ENCODE results near the gene ITGAD.

Gene ITGAD

GRCh38 chr16:31403590-31404352 is 10.6 kb downstream of the ITGAD start:
- TF ChIP-seq GATA2 (IDR thresholded peaks at IDR 0.05; ENCODE audit: low read depth, low read length) (no peak), GATA3 (IDR thresholded peaks at IDR 0.05; ENCODE audit: low read depth, low read length) (no peak)

GRCh38 chr16:31404353-31405064 is 11.4 kb downstream of the ITGAD start:
- no peak for TF ChIP-seq GATA3 (IDR thresholded peaks at IDR 0.05; ENCODE audit: low read depth, low read length)
- TF ChIP-seq GATA2 (IDR thresholded peaks at IDR 0.05; ENCODE audit: low read depth, low read length): no peak

DNA sequence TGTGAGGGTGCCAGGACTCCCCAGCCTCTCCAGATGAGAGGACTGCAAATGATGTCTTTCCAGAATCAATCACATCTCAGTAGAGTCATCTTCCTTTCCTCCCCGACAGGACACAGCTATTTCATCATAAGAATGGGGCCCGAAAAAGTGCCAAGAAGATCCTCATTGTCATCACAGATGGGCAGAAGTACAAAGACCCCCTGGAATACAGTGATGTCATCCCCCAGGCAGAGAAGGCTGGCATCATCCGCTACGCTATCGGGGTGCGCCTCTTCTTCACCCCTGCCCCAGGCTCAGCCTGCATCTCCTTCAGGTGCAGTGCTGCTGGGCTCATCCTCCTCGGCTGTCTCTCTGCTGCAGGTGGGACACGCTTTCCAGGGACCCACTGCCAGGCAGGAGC is 14.3 kb downstream of the ITGAD start:
- TF ChIP-seq GATA2 (IDR thresholded peaks at IDR 0.05; ENCODE audit: low read depth, low read length): no peak
- no peak for TF ChIP-seq GATA3 (IDR thresholded peaks at IDR 0.05; ENCODE audit: low read depth, low read length)

GRCh38 chr16:31409433-31409832 is 16.3 kb downstream of the ITGAD start:
- TF ChIP-seq GATA3 (IDR thresholded peaks at IDR 0.05; ENCODE audit: low read depth, low read length) (no peak), GATA2 (IDR thresholded peaks at IDR 0.05; ENCODE audit: low read depth, low read length) (no peak)

GRCh38 chr16:31410082-31410481 is 16.9 kb downstream of the ITGAD start:
- no peak for TF ChIP-seq GATA3 (IDR thresholded peaks at IDR 0.05; ENCODE audit: low read depth, low read length)
- no peak for TF ChIP-seq GATA2 (IDR thresholded peaks at IDR 0.05; ENCODE audit: low read depth, low read length)

DNA sequence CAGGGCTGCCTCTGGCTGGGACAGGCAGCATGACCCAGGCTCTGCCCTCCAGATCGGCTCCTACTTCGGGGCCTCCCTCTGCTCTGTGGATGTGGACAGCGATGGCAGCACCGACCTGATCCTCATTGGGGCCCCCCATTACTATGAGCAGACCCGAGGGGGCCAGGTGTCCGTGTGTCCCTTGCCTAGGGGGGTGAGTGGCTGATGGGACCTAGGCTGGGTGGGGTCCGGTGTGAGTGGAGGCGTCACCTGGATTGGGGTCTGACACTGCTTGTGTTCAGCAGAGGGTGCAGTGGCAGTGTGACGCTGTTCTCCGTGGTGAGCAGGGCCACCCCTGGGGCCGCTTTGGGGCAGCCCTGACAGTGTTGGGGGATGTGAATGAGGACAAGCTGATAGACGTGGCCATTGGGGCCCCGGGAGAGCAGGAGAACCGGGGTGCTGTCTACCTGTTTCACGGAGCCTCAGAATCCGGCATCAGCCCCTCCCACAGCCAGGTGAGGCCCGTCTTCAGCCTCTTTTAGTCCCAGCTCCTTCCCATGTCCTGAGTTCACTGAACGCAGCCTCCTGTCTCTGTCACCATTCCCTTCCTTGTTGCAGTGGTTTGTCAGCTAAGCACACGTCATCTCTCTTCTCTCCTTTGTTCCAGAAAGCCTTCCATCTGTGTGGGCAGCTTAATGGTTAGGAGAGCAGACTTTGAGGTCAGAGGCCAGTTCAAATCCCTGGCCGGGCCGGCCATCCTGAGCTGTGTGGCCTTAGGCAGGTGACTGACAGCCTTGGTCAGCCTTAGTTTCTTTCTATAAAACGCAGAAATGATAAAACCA is 18.1 kb downstream of the ITGAD start:
- TF ChIP-seq GATA3 (IDR thresholded peaks at IDR 0.05; ENCODE audit: low read depth, low read length) (no peak), GATA2 (IDR thresholded peaks at IDR 0.05; ENCODE audit: low read depth, low read length) (no peak)

GRCh38 chr16:31412750-31413149 is 19.6 kb downstream of the ITGAD start:
- TF ChIP-seq GATA3 (IDR thresholded peaks at IDR 0.05; ENCODE audit: low read depth, low read length) (no peak), GATA2 (IDR thresholded peaks at IDR 0.05; ENCODE audit: low read depth, low read length) (no peak)

- TF ChIP-seq GATA3 (IDR thresholded peaks at IDR 0.05; ENCODE audit: low read depth, low read length) (no peak), GATA2 (IDR thresholded peaks at IDR 0.05; ENCODE audit: low read depth, low read length) (no peak)
Observed at GRCh38 chr16:31413381-31413780, 20.2 kb downstream of the ITGAD start.

DNA sequence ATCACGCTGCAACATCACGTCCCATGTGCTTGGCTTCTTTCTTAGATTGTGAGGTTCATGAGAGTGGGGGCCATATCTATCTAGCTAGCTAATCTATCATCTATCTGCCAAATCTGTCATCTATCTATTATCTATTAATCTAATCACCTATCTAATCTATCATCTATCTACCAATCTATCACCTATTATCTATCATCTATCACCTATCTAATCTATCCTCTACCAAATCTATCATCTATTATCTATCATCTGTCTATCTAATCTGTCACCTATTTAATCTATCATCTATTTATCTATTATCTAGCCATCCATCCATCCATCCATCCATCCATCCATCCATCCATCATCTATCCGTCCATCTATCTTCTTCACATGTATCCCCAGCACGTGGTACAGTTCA is 20.8 kb downstream of the ITGAD start:
- TF ChIP-seq GATA3 (IDR thresholded peaks at IDR 0.05; ENCODE audit: low read depth, low read length) (no peak), GATA2 (IDR thresholded peaks at IDR 0.05; ENCODE audit: low read depth, low read length) (no peak)

- TF ChIP-seq GATA2 (IDR thresholded peaks at IDR 0.05; ENCODE audit: low read depth, low read length): no peak
- TF ChIP-seq GATA3 (IDR thresholded peaks at IDR 0.05; ENCODE audit: low read depth, low read length): no peak
Observed at GRCh38 chr16:31414706-31415105, 21.6 kb downstream of the ITGAD start.

GRCh38 chr16:31416371-31416770 is 23.2 kb downstream of the ITGAD start:
- TF ChIP-seq GATA3 (IDR thresholded peaks at IDR 0.05; ENCODE audit: low read depth, low read length): no peak
- no peak for TF ChIP-seq GATA2 (IDR thresholded peaks at IDR 0.05; ENCODE audit: low read depth, low read length)

- TF ChIP-seq GATA2 (IDR thresholded peaks at IDR 0.05; ENCODE audit: low read depth, low read length): no peak
- TF ChIP-seq GATA3 (IDR thresholded peaks at IDR 0.05; ENCODE audit: low read depth, low read length): no peak
Observed at GRCh38 chr16:31417916-31418315, 24.8 kb downstream of the ITGAD start.

GRCh38 chr16:31420037-31420436 is 26.9 kb downstream of the ITGAD start:
- no peak for TF ChIP-seq GATA3 (IDR thresholded peaks at IDR 0.05; ENCODE audit: low read depth, low read length)
- TF ChIP-seq GATA2 (IDR thresholded peaks at IDR 0.05; ENCODE audit: low read depth, low read length): no peak

DNA sequence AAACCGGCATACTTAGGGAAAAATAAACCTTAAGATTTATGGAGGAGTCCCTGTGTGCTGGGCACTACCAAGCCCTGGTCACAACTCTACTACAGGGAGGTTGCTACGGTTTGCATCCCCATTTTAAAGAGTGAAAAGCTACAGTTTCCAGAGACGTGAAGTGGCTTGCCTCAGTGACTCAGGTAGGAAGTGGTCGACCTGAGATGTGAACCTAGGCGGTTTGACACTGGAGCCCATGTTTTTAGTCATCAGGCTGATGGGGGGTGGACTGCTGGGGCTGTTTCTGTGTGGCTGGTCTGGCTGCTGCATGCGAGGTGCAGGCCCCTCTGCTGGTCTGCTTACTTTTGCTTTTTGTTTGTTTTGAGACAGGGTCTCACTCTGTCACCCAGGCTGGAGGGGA is 28.5 kb downstream of the ITGAD start:
- TF ChIP-seq GATA2 (IDR thresholded peaks at IDR 0.05; ENCODE audit: low read depth, low read length): no peak
- TF ChIP-seq GATA3 (IDR thresholded peaks at IDR 0.05; ENCODE audit: low read depth, low read length): no peak

All from SH-SY5Y (cell line).